Activated T-cell treated with anti-CD3 and anti-CD28 coated beads, Interleukin-2, amount 50 U/mL, for 24 hours (primary cell): Measurements from ENCODE around the gene ENC1.

Source experiments
- DNase-seq: peaks from one replicate; pipeline ENCODE4 v3.0.0-alpha.2; 2020
- H3K27ac Mint-ChIP-seq: 2 replicates; pipeline ENCODE4 v1.8.0; 2020; ENCODE audit warnings: mild to moderate bottlenecking, mixed read lengths
- H3K27me3 Mint-ChIP-seq: 2 replicates; pipeline ENCODE4 v1.8.0; 2020; ENCODE audit warnings: mixed read lengths
- H3K36me3 Mint-ChIP-seq: 2 replicates; pipeline ENCODE4 v1.8.0; 2020; ENCODE audit warnings: low read depth, mixed read lengths
- H3K4me1 Mint-ChIP-seq: 2 replicates; pipeline ENCODE4 v1.8.0; 2020; ENCODE audit warnings: low read depth, mixed read lengths
- H3K4me3 Mint-ChIP-seq: 2 replicates; pipeline ENCODE4 v1.8.0; 2020; ENCODE audit warnings: mild to moderate bottlenecking, moderate library complexity, mixed read lengths
- H3K9me3 Mint-ChIP-seq: 2 replicates; pipeline ENCODE4 v1.8.0; 2020; ENCODE audit warnings: mixed read lengths

The ENC1 gene

GRCh38 chr5:74642543-74642863 lies 2.0 kb upstream of the ENC1 start:
- H3K9me3 Mint-ChIP-seq = no peaks in the 10 kb centered on the region
- no peak overlapping the region for H3K4me3 Mint-ChIP-seq
- no peaks in the 10 kb centered on the region for H3K36me3 Mint-ChIP-seq
- DNase-seq = no peak
- H3K4me1 Mint-ChIP-seq = peaks cover 39% of the 10 kb centered on the region
- peaks cover 64% of the 10 kb centered on the region for H3K27me3 Mint-ChIP-seq
- no peak overlapping the region for H3K27ac Mint-ChIP-seq

- Mint-ChIP-seq H3K4me1 (peaks cover 39% of the 10 kb centered on the region), H3K36me3 (no peaks in the 10 kb centered on the region), H3K27ac (no peak overlapping the region), H3K9me3 (no peaks in the 10 kb centered on the region), H3K27me3 (peaks cover 69% of the 10 kb centered on the region), H3K4me3 (peak overlapping the region; percentile 80)
- peak; percentile 53 for DNase-seq
Observed at GRCh38 chr5:74641735-74642542, 1.4 kb upstream of the ENC1 start.

- DNase-seq = peak; percentile 69
- H3K27ac Mint-ChIP-seq = no peak overlapping the region
- peaks cover 73% of the 10 kb centered on the region for H3K27me3 Mint-ChIP-seq
- no peaks in the 10 kb centered on the region for H3K36me3 Mint-ChIP-seq
- H3K4me3 Mint-ChIP-seq = peak overlapping the region; percentile 80
- peaks cover 39% of the 10 kb centered on the region for H3K4me1 Mint-ChIP-seq
- no peaks in the 10 kb centered on the region for H3K9me3 Mint-ChIP-seq
Observed at GRCh38 chr5:74640954-74641734, 616 bp upstream of the ENC1 start.

- H3K9me3 Mint-ChIP-seq = no peaks in the 10 kb centered on the region
- H3K27me3 Mint-ChIP-seq = peaks cover 80% of the 10 kb centered on the region
- DNase-seq = peak; percentile 66
- peaks cover 4% of the 10 kb centered on the region for H3K36me3 Mint-ChIP-seq
- peaks cover 39% of the 10 kb centered on the region for H3K4me1 Mint-ChIP-seq
- no peak overlapping the region for H3K27ac Mint-ChIP-seq
- peak overlapping the region; percentile 80 for H3K4me3 Mint-ChIP-seq
Observed at GRCh38 chr5:74639807-74640449, 600 bp downstream of the ENC1 start.

- peak overlapping the region; percentile 26 for H3K27ac Mint-ChIP-seq
Observed at GRCh38 chr5:74638970-74639806, 1.3 kb downstream of the ENC1 start.

GRCh38 chr5:74638544-74638969 lies 2.0 kb downstream of the ENC1 start:
- Mint-ChIP-seq H3K4me1 (peaks cover 39% of the 10 kb centered on the region), H3K36me3 (peaks cover 4% of the 10 kb centered on the region), H3K27me3 (peaks cover 77% of the 10 kb centered on the region), H3K9me3 (no peaks in the 10 kb centered on the region), H3K4me3 (no peak overlapping the region), H3K27ac (no peak overlapping the region)
- no peak for DNase-seq

More at GRCh38 chr5:74638970-74639806, 1.3 kb downstream of the ENC1 start:
- peaks cover 4% of the 10 kb centered on the region for H3K36me3 Mint-ChIP-seq
- H3K27me3 Mint-ChIP-seq = peaks cover 83% of the 10 kb centered on the region
- H3K4me1 Mint-ChIP-seq = peaks cover 39% of the 10 kb centered on the region
- peak overlapping the region; percentile 80 for H3K4me3 Mint-ChIP-seq
- no peak for DNase-seq
- no peaks in the 10 kb centered on the region for H3K9me3 Mint-ChIP-seq

- Mint-ChIP-seq H3K27me3 (peaks cover 62% of the 10 kb centered on the region), H3K9me3 (no peaks in the 10 kb centered on the region), H3K4me3 (no peak overlapping the region), H3K4me1 (peaks cover 44% of the 10 kb centered on the region), H3K27ac (no peak overlapping the region), H3K36me3 (peaks cover 4% of the 10 kb centered on the region)
- no peak for DNase-seq
Observed at GRCh38 chr5:74636552-74636951, 4.0 kb downstream of the ENC1 start.

GRCh38 chr5:74636149-74636548 lies 4.4 kb downstream of the ENC1 start:
- Mint-ChIP-seq H3K27me3 (peaks cover 58% of the 10 kb centered on the region), H3K9me3 (no peaks in the 10 kb centered on the region), H3K27ac (no peak overlapping the region), H3K36me3 (peaks cover 4% of the 10 kb centered on the region), H3K4me3 (no peak overlapping the region), H3K4me1 (peaks cover 45% of the 10 kb centered on the region)
- DNase-seq = no peak

- no peak overlapping the region for H3K4me3 Mint-ChIP-seq
- H3K27me3 Mint-ChIP-seq = peaks cover 56% of the 10 kb centered on the region
- peaks cover 49% of the 10 kb centered on the region for H3K4me1 Mint-ChIP-seq
- H3K36me3 Mint-ChIP-seq = peaks cover 4% of the 10 kb centered on the region
- H3K27ac Mint-ChIP-seq = no peak overlapping the region
- no peak for DNase-seq
- H3K9me3 Mint-ChIP-seq = no peaks in the 10 kb centered on the region
Observed at GRCh38 chr5:74634611-74635286, 5.8 kb downstream of the ENC1 start.

- H3K4me1 Mint-ChIP-seq = peaks cover 38% of the 10 kb centered on the region
- peaks cover 4% of the 10 kb centered on the region for H3K36me3 Mint-ChIP-seq
- H3K27me3 Mint-ChIP-seq = peaks cover 49% of the 10 kb centered on the region
- no peak overlapping the region for H3K27ac Mint-ChIP-seq
- DNase-seq = no peak
- no peak overlapping the region for H3K4me3 Mint-ChIP-seq
- H3K9me3 Mint-ChIP-seq = no peaks in the 10 kb centered on the region
Observed at GRCh38 chr5:74633695-74634094, 6.8 kb downstream of the ENC1 start.

- H3K27ac Mint-ChIP-seq = no peak overlapping the region
- no peaks in the 10 kb centered on the region for H3K9me3 Mint-ChIP-seq
- H3K36me3 Mint-ChIP-seq = peaks cover 4% of the 10 kb centered on the region
- peaks cover 43% of the 10 kb centered on the region for H3K27me3 Mint-ChIP-seq
- DNase-seq = no peak
- H3K4me3 Mint-ChIP-seq = no peak overlapping the region
- peaks cover 31% of the 10 kb centered on the region for H3K4me1 Mint-ChIP-seq
Observed at GRCh38 chr5:74632947-74633356, 7.6 kb downstream of the ENC1 start.

GRCh38 chr5:74631081-74631953 lies 9.2 kb downstream of the ENC1 start:
- H3K4me3 Mint-ChIP-seq = no peak overlapping the region
- peaks cover 4% of the 10 kb centered on the region for H3K36me3 Mint-ChIP-seq
- no peaks in the 10 kb centered on the region for H3K9me3 Mint-ChIP-seq
- peak overlapping the region; percentile 80 for H3K27ac Mint-ChIP-seq
- peaks cover 28% of the 10 kb centered on the region for H3K4me1 Mint-ChIP-seq
- H3K27me3 Mint-ChIP-seq = peaks cover 34% of the 10 kb centered on the region
- DNase-seq = no peak
